ENCODE measurements around the gene DIPK1C.

DNA sequence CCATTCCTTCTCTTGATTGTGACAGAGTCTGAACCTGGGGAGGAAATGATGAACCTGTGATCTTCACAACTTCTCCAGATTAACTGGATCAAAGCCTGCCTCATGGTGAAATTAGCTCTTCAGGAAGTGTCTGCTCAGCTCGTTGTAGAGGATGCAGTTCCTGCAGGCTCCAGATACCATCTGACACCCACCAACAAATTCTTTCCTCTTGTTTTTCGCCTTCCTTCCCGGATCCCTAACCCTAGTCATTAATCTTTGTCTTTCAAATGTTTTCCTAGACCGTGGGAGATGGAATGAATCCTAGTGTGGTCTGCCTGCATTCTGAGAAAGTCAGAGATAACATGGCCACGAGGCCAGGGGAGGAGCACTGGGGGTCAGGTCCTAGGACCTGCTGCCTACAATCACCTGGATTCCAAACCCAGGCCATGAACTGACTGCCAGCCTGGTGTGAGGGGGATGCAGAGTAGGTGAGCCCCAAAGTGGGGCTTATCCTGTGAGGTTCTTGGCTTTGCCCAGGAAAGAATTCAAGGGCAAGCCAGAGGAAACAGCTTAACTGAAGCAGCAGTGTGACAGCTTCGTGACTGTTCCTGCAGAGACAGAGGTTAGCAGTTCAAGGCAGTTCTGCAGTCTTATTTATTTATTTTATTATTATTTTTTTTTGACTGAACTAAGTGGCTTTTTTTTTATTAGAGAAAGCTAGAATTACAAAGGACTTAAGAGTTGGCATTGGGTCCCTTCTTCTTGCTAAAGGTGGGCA lies 67.8 kb downstream of the DIPK1C start:
- TF ChIP-seq SP1 (CRISPR knock-in tag; IDR thresholded peaks at IDR 0.05) (no peak), SNIP1 (IDR thresholded peaks at IDR 0.05; ENCODE audit: low read depth) (no peak), EP300 (IDR thresholded peaks at IDR 0.05; ENCODE audit: low read length) (no peak), MEF2D (tag; conservative IDR thresholded peaks at IDR 0.05; ENCODE audit: low read depth) (no peak), CBX5 (IDR thresholded peaks at IDR 0.05; ENCODE audit: borderline replicate concordance, low read depth) (no peak)
- TF ChIP-seq, protein P1, sequence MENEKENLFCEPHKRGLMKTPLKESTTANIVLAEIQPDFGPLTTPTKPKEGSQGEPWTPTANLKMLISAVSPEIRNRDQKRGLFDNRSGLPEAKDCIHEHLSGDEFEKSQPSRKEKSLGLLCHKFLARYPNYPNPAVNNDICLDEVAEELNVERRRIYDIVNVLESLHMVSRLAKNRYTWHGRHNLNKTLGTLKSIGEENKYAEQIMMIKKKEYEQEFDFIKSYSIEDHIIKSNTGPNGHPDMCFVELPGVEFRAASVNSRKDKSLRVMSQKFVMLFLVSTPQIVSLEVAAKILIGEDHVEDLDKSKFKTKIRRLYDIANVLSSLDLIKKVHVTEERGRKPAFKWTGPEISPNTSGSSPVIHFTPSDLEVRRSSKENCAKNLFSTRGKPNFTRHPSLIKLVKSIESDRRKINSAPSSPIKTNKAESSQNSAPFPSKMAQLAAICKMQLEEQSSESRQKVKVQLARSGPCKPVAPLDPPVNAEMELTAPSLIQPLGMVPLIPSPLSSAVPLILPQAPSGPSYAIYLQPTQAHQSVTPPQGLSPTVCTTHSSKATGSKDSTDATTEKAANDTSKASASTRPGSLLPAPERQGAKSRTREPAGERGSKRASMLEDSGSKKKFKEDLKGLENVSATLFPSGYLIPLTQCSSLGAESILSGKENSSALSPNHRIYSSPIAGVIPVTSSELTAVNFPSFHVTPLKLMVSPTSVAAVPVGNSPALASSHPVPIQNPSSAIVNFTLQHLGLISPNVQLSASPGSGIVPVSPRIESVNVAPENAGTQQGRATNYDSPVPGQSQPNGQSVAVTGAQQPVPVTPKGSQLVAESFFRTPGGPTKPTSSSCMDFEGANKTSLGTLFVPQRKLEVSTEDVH (IDR thresholded peaks at IDR 0.05; ENCODE audit: low read depth, partially characterized antibody): no peak
- TF ChIP-seq, protein P2, sequence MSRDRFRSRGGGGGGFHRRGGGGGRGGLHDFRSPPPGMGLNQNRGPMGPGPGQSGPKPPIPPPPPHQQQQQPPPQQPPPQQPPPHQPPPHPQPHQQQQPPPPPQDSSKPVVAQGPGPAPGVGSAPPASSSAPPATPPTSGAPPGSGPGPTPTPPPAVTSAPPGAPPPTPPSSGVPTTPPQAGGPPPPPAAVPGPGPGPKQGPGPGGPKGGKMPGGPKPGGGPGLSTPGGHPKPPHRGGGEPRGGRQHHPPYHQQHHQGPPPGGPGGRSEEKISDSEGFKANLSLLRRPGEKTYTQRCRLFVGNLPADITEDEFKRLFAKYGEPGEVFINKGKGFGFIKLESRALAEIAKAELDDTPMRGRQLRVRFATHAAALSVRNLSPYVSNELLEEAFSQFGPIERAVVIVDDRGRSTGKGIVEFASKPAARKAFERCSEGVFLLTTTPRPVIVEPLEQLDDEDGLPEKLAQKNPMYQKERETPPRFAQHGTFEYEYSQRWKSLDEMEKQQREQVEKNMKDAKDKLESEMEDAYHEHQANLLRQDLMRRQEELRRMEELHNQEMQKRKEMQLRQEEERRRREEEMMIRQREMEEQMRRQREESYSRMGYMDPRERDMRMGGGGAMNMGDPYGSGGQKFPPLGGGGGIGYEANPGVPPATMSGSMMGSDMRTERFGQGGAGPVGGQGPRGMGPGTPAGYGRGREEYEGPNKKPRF (IDR thresholded peaks at IDR 0.05; ENCODE audit: low read depth, low read length): no peak
- TF ChIP-seq, protein P3, sequence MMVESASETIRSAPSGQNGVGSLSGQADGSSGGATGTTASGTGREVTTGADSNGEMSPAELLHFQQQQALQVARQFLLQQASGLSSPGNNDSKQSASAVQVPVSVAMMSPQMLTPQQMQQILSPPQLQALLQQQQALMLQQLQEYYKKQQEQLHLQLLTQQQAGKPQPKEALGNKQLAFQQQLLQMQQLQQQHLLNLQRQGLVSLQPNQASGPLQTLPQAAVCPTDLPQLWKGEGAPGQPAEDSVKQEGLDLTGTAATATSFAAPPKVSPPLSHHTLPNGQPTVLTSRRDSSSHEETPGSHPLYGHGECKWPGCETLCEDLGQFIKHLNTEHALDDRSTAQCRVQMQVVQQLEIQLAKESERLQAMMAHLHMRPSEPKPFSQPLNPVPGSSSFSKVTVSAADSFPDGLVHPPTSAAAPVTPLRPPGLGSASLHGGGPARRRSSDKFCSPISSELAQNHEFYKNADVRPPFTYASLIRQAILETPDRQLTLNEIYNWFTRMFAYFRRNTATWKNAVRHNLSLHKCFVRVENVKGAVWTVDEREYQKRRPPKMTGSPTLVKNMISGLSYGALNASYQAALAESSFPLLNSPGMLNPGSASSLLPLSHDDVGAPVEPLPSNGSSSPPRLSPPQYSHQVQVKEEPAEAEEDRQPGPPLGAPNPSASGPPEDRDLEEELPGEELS (CRISPR knock-in tag; IDR thresholded peaks at IDR 0.05; ENCODE audit: borderline replicate concordance): no peak
- TF ChIP-seq, protein P4, sequence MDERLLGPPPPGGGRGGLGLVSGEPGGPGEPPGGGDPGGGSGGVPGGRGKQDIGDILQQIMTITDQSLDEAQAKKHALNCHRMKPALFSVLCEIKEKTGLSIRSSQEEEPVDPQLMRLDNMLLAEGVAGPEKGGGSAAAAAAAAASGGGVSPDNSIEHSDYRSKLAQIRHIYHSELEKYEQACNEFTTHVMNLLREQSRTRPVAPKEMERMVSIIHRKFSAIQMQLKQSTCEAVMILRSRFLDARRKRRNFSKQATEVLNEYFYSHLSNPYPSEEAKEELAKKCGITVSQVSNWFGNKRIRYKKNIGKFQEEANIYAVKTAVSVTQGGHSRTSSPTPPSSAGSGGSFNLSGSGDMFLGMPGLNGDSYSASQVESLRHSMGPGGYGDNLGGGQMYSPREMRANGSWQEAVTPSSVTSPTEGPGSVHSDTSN (CRISPR knock-in tag; IDR thresholded peaks at IDR 0.05; ENCODE audit: low read depth): no peak
- TF ChIP-seq, protein P4 (tag; conservative IDR thresholded peaks at IDR 0.05; ENCODE audit: low read depth): no peak
